ENCODE data around the gene RAB39A. TPM values are rescaled to one million over a fixed set of nuclear protein-coding genes. Genes with fewer than 3 reads are reported as not detected.
A peak's percentile ranks its signal among the peaks of the same experiment; 100 is the strongest.

The RAB39A gene
- total RNA-seq, 2 donors from 2014 or later: 0.22 to 0.71 TPM

DNA sequence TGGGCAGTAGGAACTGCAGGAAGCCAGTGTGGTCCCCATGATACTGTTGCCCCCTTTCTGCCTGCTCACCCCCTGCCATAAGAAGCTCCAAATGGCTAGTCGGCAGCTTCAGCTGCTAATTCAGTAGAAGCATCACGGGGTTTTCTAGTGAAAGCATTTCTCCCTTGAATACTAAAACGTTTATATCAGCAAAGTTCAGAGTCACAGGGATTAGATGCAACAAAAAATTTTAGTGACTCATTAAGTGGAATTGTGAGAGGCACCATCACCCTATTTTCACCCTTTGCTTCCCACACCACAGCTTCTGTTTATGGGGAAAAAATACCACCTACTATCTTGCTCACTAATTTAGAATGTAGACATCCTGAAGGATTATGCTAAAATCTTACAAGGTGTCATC lies 25.2 kb downstream of the RAB39A start:
- H3K9me3 ChIP-seq: no peaks in the 10 kb centered on the region
- no peak overlapping the region for H3K4me3 ChIP-seq
- no peak for TF ChIP-seq CTCF (IDR thresholded peaks at IDR 0.05)
- no peak overlapping the region for H3K27ac ChIP-seq
- no peaks in the 10 kb centered on the region for H3K4me1 ChIP-seq
- no peaks in the 10 kb centered on the region for H3K36me3 ChIP-seq
- H3K27me3 ChIP-seq: no peaks in the 10 kb centered on the region
- DNase-seq (ENCODE audit: low spot score): no peak

DNA sequence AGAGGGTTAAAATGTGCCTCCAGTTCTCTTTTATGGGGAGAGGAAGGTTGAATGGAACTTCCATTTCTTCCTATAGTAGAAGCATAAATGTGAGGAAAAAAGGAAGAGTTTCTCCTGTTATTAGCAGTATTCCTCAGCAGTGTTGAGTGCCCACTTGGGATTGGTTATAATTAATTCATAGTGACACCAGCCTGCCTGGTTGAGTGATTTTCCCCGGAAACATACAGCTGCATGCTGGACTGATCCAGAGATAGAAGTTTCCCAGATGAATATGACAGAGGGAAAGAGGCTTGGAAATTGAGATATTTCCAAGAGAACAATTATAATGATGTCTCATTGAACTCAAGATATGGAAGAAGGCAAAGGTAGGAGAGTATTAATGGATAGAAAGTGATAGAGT lies 28.3 kb downstream of the RAB39A start:
- Histone ChIP-seq H3K4me1 (no peaks in the 10 kb centered on the region), H3K4me3 (no peak overlapping the region), H3K36me3 (no peaks in the 10 kb centered on the region), H3K27ac (no peak overlapping the region), H3K27me3 (no peaks in the 10 kb centered on the region), H3K9me3 (no peaks in the 10 kb centered on the region)
- no peak for TF ChIP-seq CTCF (IDR thresholded peaks at IDR 0.05)
- no peak for DNase-seq (ENCODE audit: low spot score)

DNA sequence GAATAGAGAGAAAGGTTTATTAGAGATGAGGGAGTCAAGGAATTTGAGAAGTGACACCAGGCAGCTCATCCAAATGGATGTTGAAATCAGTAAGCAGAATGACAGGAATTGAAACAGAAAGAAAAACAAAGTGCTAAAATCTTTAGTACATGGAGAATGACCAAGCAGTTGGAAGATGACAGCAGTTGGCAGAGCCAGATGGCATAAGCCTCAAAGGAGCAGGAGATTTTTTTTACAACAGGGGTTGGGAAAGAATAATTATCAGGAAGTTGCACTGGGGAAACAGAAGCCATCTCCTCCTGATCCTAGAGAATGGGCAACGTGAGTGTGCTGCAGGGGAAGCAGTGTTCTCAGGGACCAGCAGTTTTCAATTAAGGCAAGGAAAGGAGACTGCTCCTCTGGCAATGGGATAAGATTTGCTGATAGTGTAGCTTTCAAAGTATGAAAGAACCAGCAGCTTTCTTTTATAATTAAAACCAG lies 28.9 kb downstream of the RAB39A start:
- Histone ChIP-seq H3K9me3 (no peaks in the 10 kb centered on the region), H3K4me3 (no peak overlapping the region), H3K27me3 (no peaks in the 10 kb centered on the region), H3K4me1 (no peaks in the 10 kb centered on the region), H3K27ac (no peak overlapping the region), H3K36me3 (no peaks in the 10 kb centered on the region)
- no peak for TF ChIP-seq CTCF (IDR thresholded peaks at IDR 0.05)
- peak; percentile 59 for DNase-seq (ENCODE audit: low spot score)

- no peak overlapping the region for H3K27ac ChIP-seq
- H3K4me1 ChIP-seq: no peaks in the 10 kb centered on the region
- DNase-seq (ENCODE audit: low spot score): no peak
- TF ChIP-seq CTCF (IDR thresholded peaks at IDR 0.05): no peak
- H3K27me3 ChIP-seq: no peaks in the 10 kb centered on the region
- H3K36me3 ChIP-seq: no peaks in the 10 kb centered on the region
- no peak overlapping the region for H3K4me3 ChIP-seq
- H3K9me3 ChIP-seq: no peaks in the 10 kb centered on the region
Measured at GRCh38 chr11:107961480-107961879, 33.2 kb downstream of the RAB39A start.

- Histone ChIP-seq H3K4me1 (no peaks in the 10 kb centered on the region), H3K36me3 (no peaks in the 10 kb centered on the region), H3K27me3 (no peaks in the 10 kb centered on the region), H3K9me3 (no peaks in the 10 kb centered on the region), H3K27ac (no peak overlapping the region), H3K4me3 (no peak overlapping the region)
- TF ChIP-seq CTCF (IDR thresholded peaks at IDR 0.05): no peak
- DNase-seq (ENCODE audit: low spot score): no peak
Measured at GRCh38 chr11:107962181-107962580, 33.9 kb downstream of the RAB39A start.

GRCh38 chr11:107963091-107963490 lies 34.8 kb downstream of the RAB39A start:
- no peak for DNase-seq (ENCODE audit: low spot score)
- no peak for TF ChIP-seq CTCF (IDR thresholded peaks at IDR 0.05)
- Histone ChIP-seq H3K9me3 (no peaks in the 10 kb centered on the region), H3K27ac (no peak overlapping the region), H3K4me1 (no peaks in the 10 kb centered on the region), H3K27me3 (no peaks in the 10 kb centered on the region), H3K4me3 (no peak overlapping the region), H3K36me3 (no peaks in the 10 kb centered on the region)
